ENCODE measurements around the gene KRTAP10-7. TPM values are rescaled to one million over a fixed set of nuclear protein-coding genes. Genes with fewer than 3 reads are reported as not detected.

The KRTAP10-7 gene
- total RNA-seq, 3 donors from 2014 or later (not counting 1 experiment from before 2014, with no cell fraction given): not detected

DNA sequence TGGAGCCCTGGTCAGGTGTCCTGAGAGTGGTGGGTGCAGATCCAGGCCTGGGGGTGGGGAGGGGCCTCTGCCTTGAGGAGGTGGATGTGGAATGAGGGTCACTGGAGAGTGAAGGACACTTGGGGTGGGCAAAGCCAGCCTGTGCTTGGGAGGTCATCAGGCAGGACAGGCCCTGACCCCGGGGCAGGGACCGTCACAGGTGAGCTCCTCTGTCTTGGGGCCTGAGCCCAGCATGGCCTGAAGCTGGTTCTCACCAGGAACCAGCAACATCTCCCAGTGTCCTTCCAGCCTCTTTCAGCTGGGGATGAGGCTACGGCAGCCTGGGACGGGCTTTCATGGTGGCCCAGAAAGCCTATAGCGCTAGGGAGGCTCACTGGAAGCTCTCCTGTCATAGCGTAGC lies 48.3 kb upstream of the KRTAP10-7 start:
- Histone ChIP-seq H3K4me3 (ENCODE audit: low read length) (no peak overlapping the region), H3K36me3 (ENCODE audit: control insufficient read depth, insufficient read depth, low read length) (no peaks in the 10 kb centered on the region), H3K27me3 (ENCODE audit: control insufficient read depth, insufficient read depth, low read length) (no peaks in the 10 kb centered on the region), H3K9me3 (ENCODE audit: control insufficient read depth, insufficient read depth, low read length) (no peaks in the 10 kb centered on the region), H3K4me1 (ENCODE audit: control insufficient read depth, insufficient read depth, low read length) (peaks cover 7% of the 10 kb centered on the region), H3K27ac (ENCODE audit: low read length) (no peak overlapping the region)
- intact Hi-C loops (cut with micrococcal nuclease): no loop called here
- Mint-ChIP-seq H3K9me3 (peaks cover 2 to 5% of the 10 kb centered on the region in 2 donors), H3K4me1 (peaks cover 17 to 27% of the 10 kb centered on the region in 2 donors), H3K27ac (no peak overlapping the region), H3K27me3 (ENCODE audit: low read depth in 2 of 2) (peaks cover 7 to 11% of the 10 kb centered on the region in 2 donors), H3K36me3 (peaks cover 9% of the 10 kb centered on the region), H3K4me3 (no peak overlapping the region)
- DNase-seq: no peak
- WGBS (ENCODE audit: insufficient coverage): 93% methylated on average over 6 of the region's 6 CpGs
- ATAC-seq: no peak
- TF ChIP-seq, protein P1, sequence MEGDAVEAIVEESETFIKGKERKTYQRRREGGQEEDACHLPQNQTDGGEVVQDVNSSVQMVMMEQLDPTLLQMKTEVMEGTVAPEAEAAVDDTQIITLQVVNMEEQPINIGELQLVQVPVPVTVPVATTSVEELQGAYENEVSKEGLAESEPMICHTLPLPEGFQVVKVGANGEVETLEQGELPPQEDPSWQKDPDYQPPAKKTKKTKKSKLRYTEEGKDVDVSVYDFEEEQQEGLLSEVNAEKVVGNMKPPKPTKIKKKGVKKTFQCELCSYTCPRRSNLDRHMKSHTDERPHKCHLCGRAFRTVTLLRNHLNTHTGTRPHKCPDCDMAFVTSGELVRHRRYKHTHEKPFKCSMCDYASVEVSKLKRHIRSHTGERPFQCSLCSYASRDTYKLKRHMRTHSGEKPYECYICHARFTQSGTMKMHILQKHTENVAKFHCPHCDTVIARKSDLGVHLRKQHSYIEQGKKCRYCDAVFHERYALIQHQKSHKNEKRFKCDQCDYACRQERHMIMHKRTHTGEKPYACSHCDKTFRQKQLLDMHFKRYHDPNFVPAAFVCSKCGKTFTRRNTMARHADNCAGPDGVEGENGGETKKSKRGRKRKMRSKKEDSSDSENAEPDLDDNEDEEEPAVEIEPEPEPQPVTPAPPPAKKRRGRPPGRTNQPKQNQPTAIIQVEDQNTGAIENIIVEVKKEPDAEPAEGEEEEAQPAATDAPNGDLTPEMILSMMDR (IDR thresholded peaks at IDR 0.05): no peak

DNA sequence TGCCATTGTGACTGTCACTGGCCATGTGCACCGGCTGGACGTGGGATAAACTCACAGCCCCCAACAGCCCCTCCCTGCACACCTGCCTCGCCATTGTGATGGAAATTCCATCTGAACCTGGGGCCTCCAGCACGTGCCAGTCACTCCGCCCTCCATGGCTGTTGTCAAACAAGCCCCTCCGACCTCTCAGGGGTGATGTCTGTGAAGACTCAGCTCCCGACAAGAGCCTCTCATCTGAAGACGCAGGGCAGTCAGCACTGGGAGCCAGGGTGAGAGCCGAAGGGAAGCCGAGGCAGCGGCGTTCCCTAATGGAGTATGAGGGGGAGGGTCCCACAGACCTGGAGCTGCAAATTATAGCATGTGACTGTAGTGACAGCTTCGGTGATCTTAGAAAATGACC lies 47.7 kb upstream of the KRTAP10-7 start:
- Histone ChIP-seq H3K9me3 (ENCODE audit: control insufficient read depth, insufficient read depth, low read length) (no peaks in the 10 kb centered on the region), H3K4me3 (ENCODE audit: low read length) (no peak overlapping the region), H3K27ac (ENCODE audit: low read length) (no peak overlapping the region), H3K4me1 (ENCODE audit: control insufficient read depth, insufficient read depth, low read length) (peaks cover 4% of the 10 kb centered on the region), H3K36me3 (ENCODE audit: control insufficient read depth, insufficient read depth, low read length) (no peaks in the 10 kb centered on the region), H3K27me3 (ENCODE audit: control insufficient read depth, insufficient read depth, low read length) (no peaks in the 10 kb centered on the region)
- intact Hi-C loops (cut with micrococcal nuclease): no loop called here
- peaks cover 7 to 11% of the 10 kb centered on the region in 2 donors for H3K27me3 Mint-ChIP-seq (ENCODE audit: low read depth in 2 of 2)
- no peak overlapping the region for H3K4me3 Mint-ChIP-seq
- TF ChIP-seq, protein P1 (IDR thresholded peaks at IDR 0.05): no peak
- peaks cover 12 to 21% of the 10 kb centered on the region in 2 donors for H3K4me1 Mint-ChIP-seq
- no peak overlapping the region for H3K27ac Mint-ChIP-seq
- no peak for DNase-seq
- peaks cover 0 to 1% of the 10 kb centered on the region in 2 donors for H3K9me3 Mint-ChIP-seq
- no peak for ATAC-seq
- peaks cover 3% of the 10 kb centered on the region for H3K36me3 Mint-ChIP-seq
- 90% methylated on average over 13 of the region's 13 CpGs for WGBS (ENCODE audit: insufficient coverage)

- Histone ChIP-seq H3K4me1 (ENCODE audit: control insufficient read depth, insufficient read depth, low read length) (no peaks in the 10 kb centered on the region), H3K4me3 (ENCODE audit: low read length) (no peak overlapping the region), H3K27me3 (ENCODE audit: control insufficient read depth, insufficient read depth, low read length) (no peaks in the 10 kb centered on the region), H3K36me3 (ENCODE audit: control insufficient read depth, insufficient read depth, low read length) (no peaks in the 10 kb centered on the region), H3K27ac (ENCODE audit: low read length) (no peak overlapping the region), H3K9me3 (ENCODE audit: control insufficient read depth, insufficient read depth, low read length) (no peaks in the 10 kb centered on the region)
- H3K27me3 Mint-ChIP-seq (ENCODE audit: low read depth in 2 of 2): peaks cover 7 to 16% of the 10 kb centered on the region in 2 donors
- intact Hi-C loops (cut with micrococcal nuclease): no loop called here
- WGBS (ENCODE audit: insufficient coverage): 85% methylated on average over 13 of the region's 13 CpGs
- peaks cover 0 to 8% of the 10 kb centered on the region in 2 donors for H3K4me1 Mint-ChIP-seq
- no peaks in the 10 kb centered on the region for H3K9me3 Mint-ChIP-seq
- TF ChIP-seq, protein P1 (IDR thresholded peaks at IDR 0.05): no peak
- no peak overlapping the region for H3K27ac Mint-ChIP-seq
- DNase-seq: no peak
- H3K36me3 Mint-ChIP-seq: no peaks in the 10 kb centered on the region
- H3K4me3 Mint-ChIP-seq: no peak overlapping the region
- no peak for ATAC-seq
These were observed 45.1 kb upstream of the KRTAP10-7 start for GRCh38 chr21:44555200-44555875.

DNA sequence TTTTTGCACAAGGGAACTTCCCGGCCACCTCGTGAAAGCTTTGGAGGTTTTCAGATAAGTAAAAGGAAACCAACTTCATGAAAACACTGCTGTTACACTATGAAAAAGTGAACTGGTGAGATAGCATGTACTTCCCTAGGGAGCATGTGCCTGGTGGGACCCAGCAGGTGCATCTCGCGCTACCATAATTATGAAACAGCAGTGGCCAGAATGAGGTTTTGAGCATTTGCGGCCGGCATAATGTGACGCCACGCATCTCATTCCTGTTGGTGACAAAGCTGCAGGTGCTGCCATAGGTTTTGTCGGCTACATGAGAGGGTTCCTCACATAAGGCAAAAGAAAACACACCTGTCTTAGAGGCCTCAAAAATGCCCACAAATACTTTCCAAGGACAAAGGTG lies 43.5 kb upstream of the KRTAP10-7 start:
- no peak for ATAC-seq
- H3K4me3 Mint-ChIP-seq: no peak overlapping the region
- peak in 1 of 2 donors; percentile 14 for DNase-seq
- no peaks in the 10 kb centered on the region for H3K9me3 Mint-ChIP-seq
- TF ChIP-seq, protein P1 (IDR thresholded peaks at IDR 0.05): no peak
- Histone ChIP-seq H3K36me3 (ENCODE audit: control insufficient read depth, insufficient read depth, low read length) (no peaks in the 10 kb centered on the region), H3K27ac (ENCODE audit: low read length) (no peak overlapping the region), H3K4me1 (ENCODE audit: control insufficient read depth, insufficient read depth, low read length) (no peaks in the 10 kb centered on the region), H3K27me3 (ENCODE audit: control insufficient read depth, insufficient read depth, low read length) (no peaks in the 10 kb centered on the region), H3K4me3 (ENCODE audit: low read length) (no peak overlapping the region), H3K9me3 (ENCODE audit: control insufficient read depth, insufficient read depth, low read length) (no peaks in the 10 kb centered on the region)
- 59% methylated on average over 9 of the region's 9 CpGs for WGBS (ENCODE audit: insufficient coverage)
- H3K27ac Mint-ChIP-seq: no peak overlapping the region
- H3K4me1 Mint-ChIP-seq: no peaks in the 10 kb centered on the region
- H3K27me3 Mint-ChIP-seq (ENCODE audit: low read depth in 2 of 2): peaks cover 7 to 13% of the 10 kb centered on the region in 2 donors
- peaks cover 4% of the 10 kb centered on the region for H3K36me3 Mint-ChIP-seq
- intact Hi-C loops (cut with micrococcal nuclease): no loop called here

Data from natural killer cell (primary cell).